HG03469 (cell line): Measurements from ENCODE around the gene BDKRB2.

ENCODE experiments used
- ATAC-seq: cut with Tn5 transposase; IDR thresholded peaks from one replicate; pipeline ENCODE4 v1.9.1; 2021; ENCODE audit warnings: mild to moderate bottlenecking, moderate library complexity, moderate number of reproducible peaks; ENCODE audit not compliant: unreplicated experiment

Gene BDKRB2

DNA sequence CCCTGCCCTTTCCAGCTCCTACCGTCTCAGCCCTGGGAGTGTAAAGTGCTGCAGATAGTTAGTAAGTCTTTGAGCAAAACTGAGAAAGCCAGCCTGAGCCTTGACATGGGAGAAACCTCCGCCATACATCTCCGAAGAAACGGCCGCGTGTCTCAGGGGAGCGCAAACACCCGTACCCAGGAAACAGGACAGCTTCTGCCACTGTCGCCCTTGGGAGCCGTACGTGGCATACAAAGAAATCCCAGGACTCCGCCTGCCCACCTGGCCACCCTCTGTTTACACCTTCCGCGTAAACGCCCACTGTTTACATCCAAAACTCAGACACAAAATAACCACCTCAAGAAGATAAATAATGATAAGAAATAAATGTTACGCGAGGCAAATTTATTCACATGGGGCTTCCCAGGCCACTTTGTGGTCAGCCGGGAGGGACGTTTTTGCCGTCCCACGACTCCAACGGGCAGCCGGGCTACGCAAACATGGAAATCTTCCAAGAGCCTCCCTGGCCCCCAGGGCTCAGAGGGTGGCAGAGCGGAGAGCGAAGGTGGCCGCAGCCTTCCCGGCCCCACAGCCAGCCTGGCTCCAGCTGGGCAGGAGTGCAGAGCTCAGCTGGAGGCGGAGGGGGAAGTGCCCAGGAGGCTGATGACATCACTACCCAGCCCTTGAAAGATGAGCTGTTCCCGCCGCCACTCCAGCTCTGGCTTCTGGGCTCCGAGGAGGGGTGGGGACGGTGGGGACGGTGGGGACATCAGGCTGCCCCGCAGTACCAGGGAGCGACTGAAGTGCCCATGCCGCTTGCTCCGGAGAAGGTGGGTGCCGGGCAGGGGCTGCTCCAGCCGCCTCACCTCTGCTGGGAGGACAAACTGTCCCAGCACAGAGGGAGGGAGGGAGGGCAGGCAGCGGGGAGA is at the start of gene BDKRB2:
TSS of gene BDKRB2 (plus strand) at position 689 of the 908 bp plus-strand sequence. CDS start 32,269 bp downstream, outside the sequence.
- no peak for ATAC-seq

DNA sequence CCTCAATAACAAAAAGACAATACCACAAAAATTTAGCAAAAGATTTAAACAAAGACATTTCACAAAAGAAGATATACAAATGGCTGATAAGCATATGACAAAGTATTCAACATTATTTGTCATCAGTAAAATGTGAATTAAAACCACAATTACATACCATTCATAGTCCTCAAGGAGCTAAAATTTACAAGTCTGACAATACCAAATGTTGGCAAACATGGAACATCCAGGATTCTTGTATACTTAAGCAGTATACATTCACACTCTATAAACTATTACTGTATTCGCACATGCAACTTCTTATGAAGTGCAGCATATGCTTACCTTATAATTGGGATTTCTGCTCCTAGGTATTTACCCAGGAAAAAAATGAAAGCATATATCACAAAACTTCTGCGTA is 49.7 kb upstream of the BDKRB2 start:
- no peak for ATAC-seq

DNA sequence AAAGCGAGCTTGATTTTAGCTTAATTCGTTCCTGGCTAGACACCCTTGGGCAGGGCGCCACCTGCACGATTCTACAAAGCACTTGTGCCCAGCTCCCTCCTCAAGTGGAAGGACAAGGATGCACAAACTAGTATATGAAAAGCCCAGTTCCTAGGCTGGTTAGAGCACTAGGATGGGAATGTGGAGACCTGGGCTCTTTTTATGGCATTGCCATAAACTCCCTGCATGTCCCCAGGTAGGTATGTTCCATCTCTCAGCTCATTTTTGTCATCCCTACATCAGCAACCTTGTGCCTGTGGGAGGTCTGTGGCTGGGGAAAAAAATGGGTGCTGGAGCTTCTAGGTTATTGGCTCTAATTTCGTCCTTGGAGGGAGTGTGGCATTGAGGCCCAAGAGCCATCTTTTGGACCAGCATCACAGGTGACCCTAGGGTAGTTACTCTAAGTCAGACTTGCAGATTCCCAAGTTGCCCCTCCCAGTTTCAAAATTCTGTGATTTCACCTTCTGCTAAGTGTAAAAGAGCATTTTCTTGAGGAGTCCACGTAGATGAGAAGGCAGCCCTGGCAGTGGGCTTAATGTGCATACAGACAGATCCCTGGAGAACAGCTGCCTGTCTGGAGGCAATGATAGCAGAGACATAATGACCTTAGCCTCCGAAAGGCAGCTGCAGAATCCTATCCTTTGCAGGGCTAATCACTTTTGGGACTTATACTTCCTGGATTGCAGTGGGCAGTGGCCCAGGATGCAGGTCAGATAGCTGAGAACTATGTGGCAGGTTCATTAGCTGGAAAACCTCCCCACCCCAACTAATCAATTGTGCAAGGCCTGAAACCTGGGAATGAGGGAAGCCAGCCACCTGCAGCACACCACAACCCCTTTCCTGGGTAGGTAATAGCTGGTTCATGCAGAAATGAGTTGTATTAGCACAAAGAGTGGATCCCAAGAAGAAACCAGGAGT is 47.6 kb upstream of the BDKRB2 start:
- no peak for ATAC-seq

DNA sequence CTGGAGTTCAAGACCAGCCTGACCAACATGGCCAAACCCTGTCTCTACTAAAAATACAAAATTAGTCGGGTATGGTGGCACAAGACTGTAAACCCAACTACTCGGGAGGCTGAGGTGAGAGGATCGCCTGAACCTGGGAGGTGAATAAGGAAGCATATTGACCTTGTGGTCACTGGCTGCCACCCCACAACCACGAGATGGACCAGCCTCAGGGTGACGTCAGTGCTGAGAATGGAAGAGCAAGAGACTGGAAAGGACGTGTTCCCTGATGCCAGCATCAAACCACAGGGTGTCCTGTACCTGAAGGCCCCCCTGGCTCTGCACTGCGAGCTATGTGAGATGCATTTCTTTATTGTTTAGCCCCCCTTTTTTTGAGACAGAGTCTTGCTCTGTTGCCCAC is 45.9 kb upstream of the BDKRB2 start:
- no peak for ATAC-seq

DNA sequence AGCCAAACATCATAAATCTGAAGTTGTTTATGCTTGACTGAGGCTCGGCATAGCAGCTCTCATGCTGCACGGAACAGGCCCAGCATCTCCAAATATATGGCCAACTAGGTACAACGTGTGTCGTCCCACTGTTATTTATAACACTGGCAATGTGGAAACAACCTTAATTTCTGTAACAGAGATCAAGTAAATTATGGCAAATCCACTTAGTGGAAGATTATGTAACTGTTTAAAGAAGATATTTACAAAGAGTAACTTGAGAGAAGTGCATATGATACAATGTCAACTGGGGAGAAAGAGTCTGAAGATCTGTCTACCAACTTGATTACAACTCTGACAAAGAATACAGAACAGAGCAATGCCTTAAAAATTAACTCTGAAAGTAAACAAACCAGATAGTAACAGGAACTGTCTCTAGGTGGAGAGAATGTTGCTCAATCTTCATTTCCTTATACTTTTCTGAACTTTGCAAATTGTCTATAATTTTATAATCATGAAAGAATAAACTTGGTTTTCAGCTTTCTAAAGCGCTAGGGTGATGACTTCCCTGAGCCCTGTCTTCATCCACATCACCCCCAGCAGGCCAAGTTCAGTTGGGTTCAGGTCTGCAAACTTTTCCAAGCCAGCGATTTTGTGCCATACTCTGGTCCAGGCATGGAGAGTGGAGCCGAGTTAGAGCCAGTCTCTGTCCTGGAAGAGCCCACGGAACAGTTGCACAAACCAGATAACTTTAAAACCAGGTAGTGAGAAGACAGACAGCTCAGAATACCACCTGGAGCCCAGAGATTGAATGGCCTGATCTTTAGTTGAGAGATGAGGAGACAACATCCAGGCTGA is 44.3 kb upstream of the BDKRB2 start:
- no peak for ATAC-seq

DNA sequence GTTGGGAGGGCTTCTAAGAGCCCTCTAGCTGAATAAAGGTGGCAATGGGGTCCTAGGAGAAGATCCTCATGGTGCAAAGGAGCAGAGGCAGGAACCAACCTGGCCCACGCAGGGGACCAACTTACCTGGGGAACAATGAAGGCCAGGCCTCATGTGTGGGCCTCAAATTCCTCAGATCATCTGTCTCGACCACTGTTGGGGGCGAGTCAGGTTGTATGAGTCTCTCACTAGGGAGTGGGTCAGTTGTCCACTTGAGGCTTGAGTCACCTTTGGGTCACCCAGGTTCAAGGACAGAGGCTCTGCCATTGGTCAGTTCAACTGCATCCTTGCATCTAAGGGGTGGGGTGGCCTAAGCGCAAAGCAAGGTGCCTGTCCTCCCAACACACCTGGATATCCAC is 43.7 kb upstream of the BDKRB2 start:
- no peak for ATAC-seq

DNA sequence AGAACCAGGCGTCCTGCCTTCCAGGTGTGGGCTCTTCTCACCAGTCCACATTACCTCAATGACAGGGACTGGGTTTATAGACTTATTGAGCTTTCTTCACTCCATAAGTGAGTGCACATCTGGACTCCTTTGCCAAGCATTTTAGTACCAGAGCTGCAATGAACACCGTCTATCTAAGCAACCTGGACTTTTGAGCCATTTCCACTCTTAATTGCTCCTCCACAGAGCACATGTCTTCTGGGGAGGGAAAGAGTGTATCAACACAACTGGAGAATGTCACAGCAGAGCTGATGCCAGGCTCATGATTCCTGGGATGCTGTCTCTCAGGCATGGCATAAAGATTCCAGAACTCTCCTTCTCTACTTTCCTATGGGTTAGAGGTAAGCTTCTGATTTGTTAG is 43.0 kb upstream of the BDKRB2 start:
- no peak for ATAC-seq

DNA sequence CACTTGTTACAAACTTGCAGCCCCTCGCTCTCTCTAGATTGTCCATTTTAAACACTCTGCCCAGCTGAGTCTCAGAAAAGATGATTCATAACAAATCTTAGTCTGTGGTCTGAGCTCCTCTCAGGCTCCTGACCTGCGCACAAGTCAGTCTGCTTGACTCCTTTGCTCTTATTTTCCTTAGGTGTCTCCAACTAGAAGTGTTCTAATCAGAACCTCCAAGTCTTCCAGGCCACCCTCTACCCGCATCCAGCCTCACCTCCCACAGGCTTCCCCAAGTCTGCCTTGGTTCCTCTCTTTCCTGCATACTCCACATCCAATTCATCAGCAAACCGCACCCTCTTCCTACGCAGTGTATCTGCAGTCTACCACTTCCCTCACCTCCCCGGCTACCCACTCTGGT is 42.4 kb upstream of the BDKRB2 start:
- no peak for ATAC-seq

DNA sequence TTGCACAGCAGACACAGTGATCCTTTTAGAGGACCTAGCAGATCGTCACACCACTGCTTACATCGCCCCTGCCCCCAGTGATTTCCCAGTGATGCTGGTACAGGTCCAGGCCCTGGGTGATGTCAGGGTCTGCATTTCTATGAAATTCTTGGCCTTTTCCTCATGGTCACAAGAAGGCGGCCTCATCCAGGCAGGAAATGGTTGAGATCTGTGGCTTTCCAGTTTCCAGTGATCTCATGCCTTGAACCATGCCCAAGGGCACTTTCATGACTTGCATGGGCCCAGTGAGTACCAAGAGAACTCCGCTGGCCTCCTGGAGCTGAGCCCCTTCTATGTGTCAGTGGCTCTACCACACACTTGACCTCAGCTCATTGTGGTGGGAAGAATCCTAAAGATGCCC is 41.9 kb upstream of the BDKRB2 start:
- no peak for ATAC-seq

DNA sequence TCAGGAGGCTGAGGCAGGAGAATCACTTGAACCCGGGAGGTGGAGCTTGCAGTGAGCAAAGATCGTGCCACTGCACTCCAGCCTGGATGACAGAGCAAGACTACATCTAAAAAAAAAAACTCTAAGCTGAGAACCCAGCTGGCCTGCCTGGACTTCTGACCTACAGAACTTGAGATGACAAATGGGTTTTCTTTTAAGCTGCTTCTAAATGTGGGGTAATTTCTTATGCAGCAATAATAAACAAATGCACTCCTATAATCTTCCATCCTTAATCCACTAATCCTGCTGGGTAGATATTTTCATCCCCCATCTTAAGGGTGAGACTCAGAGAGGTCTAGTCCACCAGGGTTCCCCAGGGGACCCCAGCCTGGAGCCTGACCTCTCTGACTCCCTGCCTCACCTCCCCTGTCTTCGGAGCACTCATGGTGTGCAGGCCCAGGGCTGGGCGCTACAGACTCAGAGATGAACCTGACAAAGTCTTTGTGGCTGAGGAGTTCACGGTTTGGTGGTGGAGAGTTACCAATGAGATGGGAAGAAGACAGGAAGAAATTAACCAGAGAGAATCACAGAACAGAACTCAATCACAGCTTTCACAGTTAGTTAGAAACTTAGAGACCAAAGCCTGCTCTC is 39.7 kb upstream of the BDKRB2 start:
- no peak for ATAC-seq

DNA sequence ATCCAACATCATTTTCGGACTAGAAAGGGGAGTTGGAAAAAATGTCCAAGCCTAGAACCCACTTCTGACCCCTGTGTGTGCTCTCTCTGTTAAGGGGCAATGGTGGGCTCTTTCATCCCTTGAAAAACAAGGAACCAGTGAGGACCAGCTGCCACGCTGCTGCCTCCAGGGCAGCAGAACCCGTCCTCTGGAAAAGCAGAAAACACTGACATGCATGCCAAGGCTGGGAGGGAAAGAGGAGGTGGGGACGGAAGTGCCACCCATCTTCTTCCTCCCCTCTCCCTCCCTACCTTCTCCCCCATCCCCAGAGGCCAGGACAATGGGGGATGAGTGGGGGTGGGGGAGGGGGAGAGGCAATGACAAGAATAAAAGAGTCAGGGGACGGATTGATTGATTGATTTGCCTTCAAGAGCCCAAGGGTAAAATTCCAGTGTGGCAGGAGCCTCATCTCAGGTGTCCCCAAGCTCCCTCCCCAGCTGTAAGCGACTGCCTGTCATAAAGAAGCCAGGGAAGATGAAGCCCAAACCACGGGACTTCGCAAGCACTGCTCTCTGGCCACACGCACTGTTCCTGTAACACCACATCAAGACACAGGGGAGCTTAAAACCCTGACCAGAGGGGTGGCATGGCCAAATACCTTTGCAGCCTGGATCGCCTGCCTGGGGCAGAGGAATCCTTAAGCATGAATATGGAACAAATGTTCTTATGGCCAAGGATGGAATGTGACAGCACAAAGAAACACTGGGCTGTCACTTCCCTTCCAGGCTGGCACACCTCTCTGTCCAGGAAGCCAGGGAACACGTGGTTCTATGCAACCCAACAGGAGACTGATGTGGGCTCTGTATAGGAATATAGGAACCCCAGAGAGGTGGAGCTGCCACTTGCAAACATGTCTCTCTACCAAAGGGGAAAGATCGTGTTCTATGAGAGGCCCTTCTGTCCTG is 38.9 kb upstream of the BDKRB2 start:
- ATAC-seq, result no peak

DNA sequence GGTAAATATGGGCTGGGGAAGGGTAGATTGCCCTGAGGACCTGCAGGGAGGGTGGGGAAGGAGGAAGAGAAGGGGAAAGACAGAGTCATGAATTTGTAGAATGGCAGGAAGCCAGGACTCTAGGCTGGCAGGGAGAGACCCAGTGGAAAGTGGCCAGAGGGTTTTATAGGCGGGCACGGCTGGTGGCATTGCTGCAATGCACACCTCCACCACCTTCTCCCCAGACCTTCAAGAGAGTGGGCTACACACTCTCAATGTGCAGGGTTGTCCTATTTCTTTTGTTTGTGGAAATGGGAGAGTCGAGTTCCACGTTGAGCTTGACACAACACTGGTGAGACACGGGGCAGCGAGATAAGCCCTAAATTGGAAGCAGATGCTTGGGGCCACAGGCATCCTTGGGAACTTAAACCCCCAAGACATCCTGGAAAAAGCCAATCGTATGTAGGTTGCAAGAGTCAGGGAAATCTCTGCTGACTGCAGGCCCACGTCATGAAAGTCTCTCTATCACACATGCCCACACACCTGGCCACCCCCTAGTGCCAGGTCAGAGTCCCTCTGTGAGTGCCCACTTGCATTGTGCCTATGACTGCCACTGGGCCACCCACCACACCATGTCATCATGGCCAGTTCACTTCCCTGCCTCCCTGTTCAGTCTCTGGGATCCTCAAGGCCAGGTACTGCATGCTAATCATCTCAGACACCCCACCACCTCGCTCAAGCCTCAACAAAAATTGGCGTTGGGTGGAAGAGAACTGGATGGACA is 38.0 kb upstream of the BDKRB2 start:
- no peak for ATAC-seq

DNA sequence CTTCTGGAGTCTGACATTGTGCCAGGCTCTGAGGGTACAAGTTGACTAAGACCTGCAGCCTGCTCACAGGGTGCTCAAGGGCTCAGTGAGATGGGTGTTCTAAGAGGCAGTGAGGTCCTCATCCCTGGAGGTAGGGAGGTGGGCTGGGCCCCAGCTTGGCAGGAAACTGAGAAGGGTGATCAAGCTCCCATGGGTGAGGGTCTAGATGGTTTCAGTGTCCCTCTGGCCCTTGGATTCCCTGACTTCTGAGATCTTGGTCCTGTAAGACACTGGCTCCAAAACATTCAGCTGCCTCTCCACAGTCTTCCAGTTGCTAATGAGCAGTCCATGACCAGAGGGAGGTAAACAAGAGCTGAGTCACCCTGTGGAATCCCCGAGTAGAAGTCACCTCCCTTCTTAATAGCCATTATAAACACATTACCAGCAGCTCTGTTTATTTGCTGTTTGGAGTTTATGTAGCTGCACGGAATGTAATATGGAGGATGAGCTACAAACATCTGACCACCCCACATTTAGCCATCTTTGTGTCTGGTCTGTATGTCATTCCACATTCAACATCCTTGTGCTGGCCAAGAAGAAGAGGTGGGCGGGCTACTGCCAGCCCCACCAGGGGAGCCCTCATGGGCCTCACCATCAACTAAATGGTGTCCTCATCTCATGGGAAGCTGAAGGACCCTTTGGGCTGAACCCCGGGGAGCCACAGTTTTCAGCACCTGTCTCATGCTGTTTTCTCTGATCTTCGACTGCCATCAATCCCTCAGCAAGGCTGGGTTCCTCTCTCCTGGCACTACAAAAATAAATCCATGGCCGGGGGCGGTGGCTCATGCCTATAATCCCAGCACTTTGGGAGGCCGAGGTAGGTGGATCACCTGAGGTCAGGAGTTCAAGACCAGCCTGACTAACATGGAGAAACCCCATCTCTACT is 37.2 kb upstream of the BDKRB2 start:
- no peak for ATAC-seq

DNA sequence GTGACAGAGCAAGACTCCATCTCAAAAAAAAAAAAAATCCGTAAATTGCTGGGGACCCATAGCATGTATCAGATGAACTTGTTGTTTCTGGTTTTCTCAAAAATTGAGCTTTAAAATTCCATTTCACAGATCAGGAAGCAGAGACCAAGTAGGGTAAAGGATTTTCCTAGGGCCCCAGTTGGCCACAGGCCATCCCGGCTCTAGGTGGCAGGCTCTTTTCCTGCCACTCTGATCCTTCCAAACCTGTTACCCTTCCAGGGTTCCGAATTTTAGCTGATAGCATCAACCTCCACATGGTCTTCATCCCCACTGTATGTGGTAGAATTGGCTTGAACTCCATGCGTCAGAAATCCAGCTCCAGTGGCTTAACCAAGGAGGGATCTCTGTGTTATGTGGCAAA is 36.1 kb upstream of the BDKRB2 start:
- ATAC-seq, result no peak

DNA sequence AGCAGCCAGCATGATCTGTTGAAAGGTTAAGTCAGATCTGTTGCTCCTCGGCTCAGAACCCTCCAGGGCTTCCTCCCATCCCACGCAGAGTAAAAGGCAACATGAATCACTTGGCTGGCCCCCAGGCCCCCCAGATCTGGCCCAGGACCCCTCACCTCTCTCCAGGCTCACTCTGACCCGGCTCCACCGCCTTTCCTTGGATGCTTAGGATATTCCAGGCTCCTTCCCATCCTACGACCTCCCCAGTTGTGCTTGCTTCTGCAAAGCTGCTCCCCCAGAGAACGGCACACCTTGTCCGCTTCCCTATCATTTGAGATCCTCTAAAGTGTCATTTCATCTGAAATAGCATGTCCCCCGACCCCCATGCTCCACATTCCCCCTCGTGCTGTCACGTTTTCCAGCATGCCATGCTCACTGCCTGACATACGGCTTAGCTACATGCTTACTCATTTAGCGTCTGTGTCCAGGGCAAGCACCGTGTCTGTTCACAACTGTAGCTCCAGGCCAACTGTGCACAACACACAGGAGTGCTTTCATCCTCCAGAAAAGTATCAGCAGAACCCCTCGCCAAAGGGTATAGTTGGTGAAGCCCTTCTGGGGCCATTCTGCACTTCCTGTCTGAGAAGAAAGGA is 33.6 kb upstream of the BDKRB2 start:
- no peak for ATAC-seq

DNA sequence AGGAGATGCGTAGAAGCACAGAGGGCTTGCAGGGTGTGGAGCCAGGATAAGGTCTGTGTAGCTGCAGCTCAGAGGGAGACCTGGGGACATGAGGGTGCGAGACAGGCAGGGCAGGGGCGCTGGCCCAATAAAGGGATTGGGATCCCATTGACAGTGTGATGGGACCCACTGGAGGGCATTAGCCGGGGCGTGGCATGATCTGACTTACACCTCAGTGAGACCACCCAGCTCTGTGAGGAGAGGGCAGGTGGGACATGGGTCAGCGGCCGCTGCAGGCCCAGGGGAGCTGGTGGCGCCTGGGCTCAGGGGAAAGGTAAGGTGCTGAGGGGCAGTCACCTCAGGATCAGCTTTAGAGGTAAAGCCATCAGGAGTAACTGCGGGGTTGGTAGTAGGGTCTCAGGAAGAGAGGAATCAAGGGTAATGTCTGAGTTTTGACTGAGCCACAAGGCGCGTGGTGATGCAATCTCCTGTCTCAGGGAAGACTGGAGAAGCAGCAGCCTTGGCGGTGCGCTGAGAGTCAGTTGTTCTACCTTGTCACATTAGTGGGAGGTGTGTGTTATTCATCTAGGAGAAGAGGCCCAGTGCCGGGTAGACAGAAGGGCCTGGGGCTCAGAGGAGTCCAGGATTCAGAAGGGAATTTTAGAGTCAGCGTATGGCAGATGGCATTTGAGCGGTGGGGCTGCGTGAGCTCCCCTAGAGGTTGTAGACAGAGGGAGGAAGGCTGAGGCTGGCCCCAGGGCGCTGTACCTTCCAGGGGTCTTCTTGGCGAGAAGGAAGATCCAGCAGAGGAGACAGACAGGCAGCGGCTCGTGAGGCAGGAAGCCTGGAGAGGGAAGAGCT is 30.8 kb upstream of the BDKRB2 start:
- ATAC-seq, result no peak
